GM12878 (cell line): ENCODE results near the gene PCSK9.

ENCODE experiments used
- FOXM1 ChIP-seq: IDR thresholded peaks from 2 replicates; pipeline ENCODE4 v1.6.1; 2012; ENCODE audit warnings: low read depth, mild to moderate bottlenecking, inconsistent platforms, low read length, moderate library complexity
- NFYA ChIP-seq: IDR thresholded peaks from 2 replicates; pipeline ENCODE4 v1.6.1; 2011; ENCODE audit warnings: low read depth, mild to moderate bottlenecking, low read length, improper control_type of control experiment, borderline replicate concordance
- POLR2A ChIP-seq: IDR thresholded peaks from 2 replicates; pipeline ENCODE4 v1.6.1; 2011; ENCODE audit warnings: low read depth, mild to moderate bottlenecking, low read length
- POLR2AphosphoS5 ChIP-seq: IDR thresholded peaks from 2 replicates; pipeline ENCODE4 v1.6.1; 2011; ENCODE audit warnings: mild to moderate bottlenecking, low read length, inconsistent platforms
- RCOR1 ChIP-seq: conservative IDR thresholded peaks from 2 replicates; pipeline ENCODE4 v1.6.1; 2012; ENCODE audit warnings: low read depth, low read length, improper control_type of control experiment
- SIX5 ChIP-seq: IDR thresholded peaks from 2 replicates; pipeline ENCODE4 v1.6.1; 2011; ENCODE audit warnings: mild to moderate bottlenecking, low read depth, low read length, moderate library complexity; ENCODE audit not compliant: severe bottlenecking
- SUZ12 ChIP-seq: fragments of 200-600 bp; sonication (generic); IDR thresholded peaks from one replicate; pipeline ENCODE4 v1.6.1; 2018; ENCODE audit warnings: antibody characterized with exemption, mild to moderate bottlenecking; ENCODE audit not compliant: unreplicated experiment
- TBL1XR1 ChIP-seq: IDR thresholded peaks from 2 replicates; pipeline ENCODE4 v1.6.1; 2012; ENCODE audit warnings: low read depth, low read length, improper control_type of control experiment
- ZZZ3 ChIP-seq: IDR thresholded peaks from 2 replicates; pipeline ENCODE4 v1.6.1; 2011; ENCODE audit warnings: low read depth; ENCODE audit not compliant: control insufficient read depth, insufficient read length
- TF ChIP-seq, protein P1 (sequence below): fragments of 450-650 bp; IDR thresholded peaks from 2 replicates; pipeline ENCODE4 v1.6.1; 2016; ENCODE audit warnings: mild to moderate bottlenecking, moderate library complexity, borderline replicate concordance
- TF ChIP-seq, protein P2 (sequence below), 3 experiments: IDR thresholded peaks in 2 of 3; conservative IDR thresholded peaks in 1 of 3; 2 replicates each; pipeline ENCODE4 v1.5.1; 2011; ENCODE audit warnings: low read depth in 3 of 3, low read length in 3 of 3, mild to moderate bottlenecking in 3 of 3, control low read depth in 2 of 3, moderate library complexity in 2 of 3, inconsistent platforms in 1 of 3, mixed read lengths in 1 of 3; ENCODE audit not compliant: control insufficient read depth in 2 of 3, insufficient read depth in 1 of 3; ENCODE audit errors: extremely low read depth in 1 of 3
- TF ChIP-seq, protein P3 (sequence below): fragments of 450-650 bp; IDR thresholded peaks from 2 replicates; pipeline ENCODE4 v1.6.1; 2017; ENCODE audit warnings: mild to moderate bottlenecking, moderate library complexity
- TF ChIP-seq, protein P4 (sequence below): fragments of 450-650 bp; conservative IDR thresholded peaks from 2 replicates; pipeline ENCODE4 v1.6.1; 2017; ENCODE audit warnings: mild to moderate bottlenecking, moderate library complexity

DNA sequence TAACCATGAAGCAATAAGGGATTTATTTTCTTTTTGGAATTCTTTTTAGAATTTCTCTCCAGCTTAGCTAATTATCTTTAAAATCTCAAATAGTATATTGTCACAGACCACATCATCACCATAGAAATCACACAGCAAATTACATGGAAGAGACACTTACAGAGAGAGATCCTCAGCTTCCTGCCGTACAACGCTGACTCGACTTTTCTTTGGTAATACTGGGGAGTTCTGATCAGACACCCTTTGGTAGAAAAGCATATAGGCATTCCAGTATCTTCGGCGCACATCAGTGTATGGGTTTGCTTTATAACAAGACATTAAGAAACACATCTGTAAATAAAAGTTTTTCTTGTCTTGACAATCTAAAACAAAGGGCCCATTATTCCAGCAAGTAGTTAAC lies 55.7 kb downstream of the PCSK9 start:
- no peak for TF ChIP-seq TBL1XR1
- TF ChIP-seq, protein P1, sequence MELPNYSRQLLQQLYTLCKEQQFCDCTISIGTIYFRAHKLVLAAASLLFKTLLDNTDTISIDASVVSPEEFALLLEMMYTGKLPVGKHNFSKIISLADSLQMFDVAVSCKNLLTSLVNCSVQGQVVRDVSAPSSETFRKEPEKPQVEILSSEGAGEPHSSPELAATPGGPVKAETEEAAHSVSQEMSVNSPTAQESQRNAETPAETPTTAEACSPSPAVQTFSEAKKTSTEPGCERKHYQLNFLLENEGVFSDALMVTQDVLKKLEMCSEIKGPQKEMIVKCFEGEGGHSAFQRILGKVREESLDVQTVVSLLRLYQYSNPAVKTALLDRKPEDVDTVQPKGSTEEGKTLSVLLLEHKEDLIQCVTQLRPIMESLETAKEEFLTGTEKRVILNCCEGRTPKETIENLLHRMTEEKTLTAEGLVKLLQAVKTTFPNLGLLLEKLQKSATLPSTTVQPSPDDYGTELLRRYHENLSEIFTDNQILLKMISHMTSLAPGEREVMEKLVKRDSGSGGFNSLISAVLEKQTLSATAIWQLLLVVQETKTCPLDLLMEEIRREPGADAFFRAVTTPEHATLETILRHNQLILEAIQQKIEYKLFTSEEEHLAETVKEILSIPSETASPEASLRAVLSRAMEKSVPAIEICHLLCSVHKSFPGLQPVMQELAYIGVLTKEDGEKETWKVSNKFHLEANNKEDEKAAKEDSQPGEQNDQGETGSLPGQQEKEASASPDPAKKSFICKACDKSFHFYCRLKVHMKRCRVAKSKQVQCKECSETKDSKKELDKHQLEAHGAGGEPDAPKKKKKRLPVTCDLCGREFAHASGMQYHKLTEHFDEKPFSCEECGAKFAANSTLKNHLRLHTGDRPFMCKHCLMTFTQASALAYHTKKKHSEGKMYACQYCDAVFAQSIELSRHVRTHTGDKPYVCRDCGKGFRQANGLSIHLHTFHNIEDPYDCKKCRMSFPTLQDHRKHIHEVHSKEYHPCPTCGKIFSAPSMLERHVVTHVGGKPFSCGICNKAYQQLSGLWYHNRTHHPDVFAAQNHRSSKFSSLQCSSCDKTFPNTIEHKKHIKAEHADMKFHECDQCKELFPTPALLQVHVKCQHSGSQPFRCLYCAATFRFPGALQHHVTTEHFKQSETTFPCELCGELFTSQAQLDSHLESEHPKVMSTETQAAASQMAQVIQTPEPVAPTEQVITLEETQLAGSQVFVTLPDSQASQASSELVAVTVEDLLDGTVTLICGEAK = no peak
- TF ChIP-seq, protein P2, sequence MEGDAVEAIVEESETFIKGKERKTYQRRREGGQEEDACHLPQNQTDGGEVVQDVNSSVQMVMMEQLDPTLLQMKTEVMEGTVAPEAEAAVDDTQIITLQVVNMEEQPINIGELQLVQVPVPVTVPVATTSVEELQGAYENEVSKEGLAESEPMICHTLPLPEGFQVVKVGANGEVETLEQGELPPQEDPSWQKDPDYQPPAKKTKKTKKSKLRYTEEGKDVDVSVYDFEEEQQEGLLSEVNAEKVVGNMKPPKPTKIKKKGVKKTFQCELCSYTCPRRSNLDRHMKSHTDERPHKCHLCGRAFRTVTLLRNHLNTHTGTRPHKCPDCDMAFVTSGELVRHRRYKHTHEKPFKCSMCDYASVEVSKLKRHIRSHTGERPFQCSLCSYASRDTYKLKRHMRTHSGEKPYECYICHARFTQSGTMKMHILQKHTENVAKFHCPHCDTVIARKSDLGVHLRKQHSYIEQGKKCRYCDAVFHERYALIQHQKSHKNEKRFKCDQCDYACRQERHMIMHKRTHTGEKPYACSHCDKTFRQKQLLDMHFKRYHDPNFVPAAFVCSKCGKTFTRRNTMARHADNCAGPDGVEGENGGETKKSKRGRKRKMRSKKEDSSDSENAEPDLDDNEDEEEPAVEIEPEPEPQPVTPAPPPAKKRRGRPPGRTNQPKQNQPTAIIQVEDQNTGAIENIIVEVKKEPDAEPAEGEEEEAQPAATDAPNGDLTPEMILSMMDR (IDR thresholded peaks at IDR 0.05 in 2 of 3, conservative IDR thresholded peaks at IDR 0.05 in 1 of 3; ENCODE audit: control insufficient read depth in 2 of 3, extremely low read depth in 1 of 3, insufficient read depth in 1 of 3, low read depth in 3 of 3, low read length in 3 of 3) = no peak
- TF ChIP-seq, protein P3, sequence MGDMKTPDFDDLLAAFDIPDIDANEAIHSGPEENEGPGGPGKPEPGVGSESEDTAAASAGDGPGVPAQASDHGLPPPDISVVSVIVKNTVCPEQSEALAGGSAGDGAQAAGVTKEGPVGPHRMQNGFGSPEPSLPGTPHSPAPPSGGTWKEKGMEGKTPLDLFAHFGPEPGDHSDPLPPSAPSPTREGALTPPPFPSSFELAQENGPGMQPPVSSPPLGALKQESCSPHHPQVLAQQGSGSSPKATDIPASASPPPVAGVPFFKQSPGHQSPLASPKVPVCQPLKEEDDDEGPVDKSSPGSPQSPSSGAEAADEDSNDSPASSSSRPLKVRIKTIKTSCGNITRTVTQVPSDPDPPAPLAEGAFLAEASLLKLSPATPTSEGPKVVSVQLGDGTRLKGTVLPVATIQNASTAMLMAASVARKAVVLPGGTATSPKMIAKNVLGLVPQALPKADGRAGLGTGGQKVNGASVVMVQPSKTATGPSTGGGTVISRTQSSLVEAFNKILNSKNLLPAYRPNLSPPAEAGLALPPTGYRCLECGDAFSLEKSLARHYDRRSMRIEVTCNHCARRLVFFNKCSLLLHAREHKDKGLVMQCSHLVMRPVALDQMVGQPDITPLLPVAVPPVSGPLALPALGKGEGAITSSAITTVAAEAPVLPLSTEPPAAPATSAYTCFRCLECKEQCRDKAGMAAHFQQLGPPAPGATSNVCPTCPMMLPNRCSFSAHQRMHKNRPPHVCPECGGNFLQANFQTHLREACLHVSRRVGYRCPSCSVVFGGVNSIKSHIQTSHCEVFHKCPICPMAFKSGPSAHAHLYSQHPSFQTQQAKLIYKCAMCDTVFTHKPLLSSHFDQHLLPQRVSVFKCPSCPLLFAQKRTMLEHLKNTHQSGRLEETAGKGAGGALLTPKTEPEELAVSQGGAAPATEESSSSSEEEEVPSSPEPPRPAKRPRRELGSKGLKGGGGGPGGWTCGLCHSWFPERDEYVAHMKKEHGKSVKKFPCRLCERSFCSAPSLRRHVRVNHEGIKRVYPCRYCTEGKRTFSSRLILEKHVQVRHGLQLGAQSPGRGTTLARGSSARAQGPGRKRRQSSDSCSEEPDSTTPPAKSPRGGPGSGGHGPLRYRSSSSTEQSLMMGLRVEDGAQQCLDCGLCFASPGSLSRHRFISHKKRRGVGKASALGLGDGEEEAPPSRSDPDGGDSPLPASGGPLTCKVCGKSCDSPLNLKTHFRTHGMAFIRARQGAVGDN = no peak
- TF ChIP-seq SUZ12 = no peak
- TF ChIP-seq POLR2A = no peak
- no peak for TF ChIP-seq RCOR1
- TF ChIP-seq, protein P4, sequence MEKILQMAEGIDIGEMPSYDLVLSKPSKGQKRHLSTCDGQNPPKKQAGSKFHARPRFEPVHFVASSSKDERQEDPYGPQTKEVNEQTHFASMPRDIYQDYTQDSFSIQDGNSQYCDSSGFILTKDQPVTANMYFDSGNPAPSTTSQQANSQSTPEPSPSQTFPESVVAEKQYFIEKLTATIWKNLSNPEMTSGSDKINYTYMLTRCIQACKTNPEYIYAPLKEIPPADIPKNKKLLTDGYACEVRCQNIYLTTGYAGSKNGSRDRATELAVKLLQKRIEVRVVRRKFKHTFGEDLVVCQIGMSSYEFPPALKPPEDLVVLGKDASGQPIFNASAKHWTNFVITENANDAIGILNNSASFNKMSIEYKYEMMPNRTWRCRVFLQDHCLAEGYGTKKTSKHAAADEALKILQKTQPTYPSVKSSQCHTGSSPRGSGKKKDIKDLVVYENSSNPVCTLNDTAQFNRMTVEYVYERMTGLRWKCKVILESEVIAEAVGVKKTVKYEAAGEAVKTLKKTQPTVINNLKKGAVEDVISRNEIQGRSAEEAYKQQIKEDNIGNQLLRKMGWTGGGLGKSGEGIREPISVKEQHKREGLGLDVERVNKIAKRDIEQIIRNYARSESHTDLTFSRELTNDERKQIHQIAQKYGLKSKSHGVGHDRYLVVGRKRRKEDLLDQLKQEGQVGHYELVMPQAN = no peak
- TF ChIP-seq POLR2AphosphoS5 = no peak
- TF ChIP-seq SIX5 = no peak
- TF ChIP-seq NFYA = no peak
- TF ChIP-seq FOXM1 = no peak
- no peak for TF ChIP-seq ZZZ3
